Middle frontal gyrus (tissue), 1 donor: Measurements from ENCODE around the gene ACAD8.
"Not testable (repeated sequence)": the region's sequence is repeated elsewhere in the genome, so short reads cannot be mapped to it uniquely, and the experiment has no call there.

Source experiments
- DNase-seq: peaks from one replicate; pipeline ENCODE4 v3.0.0-alpha.2; 2015; ENCODE audit warnings: low spot score; ENCODE audit errors: extremely low spot score

Gene ACAD8

GRCh38 chr11:134238956-134239355 lies 14.4 kb upstream of the ACAD8 start:
- no peak for DNase-seq

DNA sequence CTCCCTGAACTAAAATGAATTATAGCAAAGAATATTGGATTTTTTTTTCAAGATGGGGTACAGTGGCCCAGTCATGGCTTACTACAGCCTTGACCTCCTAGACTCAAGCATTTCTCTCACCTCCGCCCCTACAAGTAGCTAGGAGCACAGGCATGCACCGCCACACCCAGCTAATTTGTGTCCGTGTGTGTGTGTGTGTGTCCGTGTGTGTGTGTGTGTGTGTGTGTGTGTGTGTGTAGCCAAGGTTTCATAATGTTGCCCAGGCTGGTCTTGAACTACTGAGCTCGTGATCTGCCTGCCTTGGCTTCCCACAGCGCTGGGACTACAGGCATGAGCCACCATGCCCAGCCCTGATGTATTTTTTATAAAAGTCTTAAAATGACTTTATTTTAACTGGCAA lies 12.8 kb upstream of the ACAD8 start:
- no peak for DNase-seq

GRCh38 chr11:134242376-134242775 lies 11.0 kb upstream of the ACAD8 start:
- no peak for DNase-seq

DNA sequence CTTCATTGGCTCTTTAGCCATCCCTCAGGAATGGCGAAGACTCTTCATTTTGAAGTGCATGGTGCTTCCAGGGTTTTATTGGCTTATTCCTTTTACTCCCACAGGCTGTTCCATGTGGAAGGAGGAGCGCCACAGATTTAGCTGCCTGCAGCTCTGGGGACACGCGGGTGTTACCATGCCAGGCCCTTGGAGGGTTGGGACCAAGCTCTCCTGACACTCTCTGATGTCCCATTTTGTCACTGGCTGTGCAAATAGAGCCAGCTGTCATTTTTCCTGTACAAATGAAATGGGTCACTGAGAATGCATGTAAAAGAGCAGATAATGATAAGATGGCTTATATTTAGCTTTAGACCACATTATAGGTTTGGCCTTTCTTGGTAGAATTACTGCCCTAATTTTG lies 9.5 kb upstream of the ACAD8 start:
- DNase-seq, result no peak

GRCh38 chr11:134244593-134244992 lies 8.8 kb upstream of the ACAD8 start:
- DNase-seq, result no peak

GRCh38 chr11:134245434-134245833 lies 7.9 kb upstream of the ACAD8 start:
- no peak for DNase-seq

GRCh38 chr11:134246100-134246499 lies 7.3 kb upstream of the ACAD8 start:
- no peak for DNase-seq

GRCh38 chr11:134246678-134247077 lies 6.7 kb upstream of the ACAD8 start:
- DNase-seq, result no peak

GRCh38 chr11:134248910-134249480 lies 4.4 kb upstream of the ACAD8 start:
- no peak for DNase-seq

DNA sequence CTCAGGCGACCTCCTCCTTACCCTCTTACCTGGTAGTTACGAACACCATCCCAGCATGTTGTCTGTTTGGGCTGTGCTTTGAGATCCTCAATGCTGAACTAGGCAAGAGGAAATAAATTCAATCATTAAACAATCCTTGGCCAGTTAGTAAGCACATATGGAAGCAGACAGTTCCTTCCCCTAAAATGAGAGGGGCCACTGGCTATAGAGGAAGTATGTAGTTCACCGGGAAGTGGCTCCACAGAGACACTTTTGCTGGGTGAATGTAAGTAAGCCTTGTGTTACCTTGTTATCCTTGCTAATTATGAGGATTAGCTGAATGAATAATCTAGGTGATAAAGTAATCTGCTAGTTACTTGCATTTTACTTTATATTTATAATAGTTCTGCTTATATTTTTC lies 3.1 kb upstream of the ACAD8 start:
- no peak for DNase-seq

- no peak for DNase-seq
These were observed 2.7 kb upstream of the ACAD8 start for GRCh38 chr11:134250675-134251074.

DNA sequence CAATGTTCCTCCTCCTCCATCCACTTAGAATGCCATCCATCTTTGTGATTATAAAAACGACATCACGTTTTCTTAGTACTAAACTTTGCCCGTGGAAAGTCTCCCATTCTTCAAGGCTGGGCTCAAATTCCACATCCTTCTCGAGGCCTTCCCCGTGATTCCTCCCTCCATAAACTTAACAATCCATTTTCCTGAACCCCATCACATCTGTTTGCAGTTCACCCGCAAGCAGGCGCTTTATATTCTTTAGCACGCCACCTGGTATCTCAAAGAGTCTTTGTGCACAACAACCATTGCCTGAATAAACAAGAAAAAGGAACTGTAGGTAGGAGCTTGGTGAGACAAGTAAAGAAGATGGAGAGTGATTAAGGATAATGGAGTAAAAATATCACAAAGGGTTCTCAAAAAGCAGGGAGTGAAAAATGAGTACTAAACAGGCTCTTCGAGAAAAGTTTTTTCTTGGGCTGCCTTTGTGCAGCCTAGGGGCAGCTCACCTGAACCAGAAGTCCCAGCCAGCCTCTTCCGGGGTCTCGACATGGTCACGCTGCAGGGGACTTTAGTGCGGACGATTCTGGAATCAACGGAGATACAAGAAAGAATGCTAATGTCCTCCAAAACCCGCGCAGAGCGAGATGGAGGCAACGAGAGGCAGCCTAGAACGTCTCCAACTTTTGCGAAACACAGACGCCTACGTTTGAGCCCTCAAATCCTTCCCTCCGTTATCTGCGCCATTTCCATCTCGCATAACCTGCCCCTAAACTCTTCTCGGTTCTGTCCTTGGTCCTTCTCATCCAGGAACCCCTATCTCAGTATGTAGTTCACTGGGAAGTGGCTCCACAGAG lies 801 bp upstream of the ACAD8 start:
- DNase-seq, result no peak

GRCh38 chr11:134254433-134255183 lies 1.2 kb downstream of the ACAD8 start:
- no peak for DNase-seq

GRCh38 chr11:134255184-134255561 lies 1.8 kb downstream of the ACAD8 start:
- DNase-seq, result not testable (repeated sequence)

DNA sequence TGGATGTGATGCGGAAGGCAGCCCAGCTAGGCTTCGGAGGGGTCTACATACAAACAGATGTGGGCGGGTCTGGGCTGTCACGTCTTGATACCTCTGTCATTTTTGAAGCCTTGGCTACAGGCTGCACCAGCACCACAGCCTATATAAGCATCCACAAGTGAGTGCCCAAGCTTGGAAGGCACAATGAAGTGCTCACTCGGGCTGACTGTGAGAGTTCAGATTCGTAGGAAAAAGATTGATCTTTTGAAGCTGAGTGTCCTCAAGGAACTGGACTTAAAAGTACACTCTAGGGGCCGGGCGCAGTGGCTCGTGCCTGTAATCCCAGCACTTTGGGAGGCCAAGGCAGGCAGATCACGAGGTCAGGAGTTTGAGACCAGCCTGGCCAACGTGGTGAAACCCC lies 3.7 kb downstream of the ACAD8 start:
- no peak for DNase-seq

- DNase-seq, result no peak
These were observed 5.2 kb downstream of the ACAD8 start for GRCh38 chr11:134258577-134258976.

DNA sequence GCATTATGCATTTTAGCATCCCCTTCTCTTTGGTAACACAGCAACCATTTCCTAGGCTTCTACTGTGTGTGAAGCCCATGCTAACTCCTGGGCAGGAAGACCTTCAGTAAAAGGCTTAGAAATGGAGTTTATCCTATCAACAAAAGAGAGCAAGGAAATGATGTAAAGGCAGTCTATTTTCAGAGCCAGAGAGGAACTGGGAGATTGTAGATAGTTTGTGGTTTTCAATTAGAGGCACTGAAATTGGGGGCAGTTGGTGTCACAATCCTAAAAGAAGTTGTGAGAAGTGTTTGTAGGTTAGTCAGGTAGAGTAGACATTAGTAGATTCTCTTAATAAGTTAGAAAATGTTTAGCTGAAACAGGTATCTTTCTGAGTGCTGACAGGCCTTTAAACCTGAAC lies 7.1 kb downstream of the ACAD8 start:
- no peak for DNase-seq

GRCh38 chr11:134260983-134261382 lies 7.6 kb downstream of the ACAD8 start:
- DNase-seq, result no peak

DNA sequence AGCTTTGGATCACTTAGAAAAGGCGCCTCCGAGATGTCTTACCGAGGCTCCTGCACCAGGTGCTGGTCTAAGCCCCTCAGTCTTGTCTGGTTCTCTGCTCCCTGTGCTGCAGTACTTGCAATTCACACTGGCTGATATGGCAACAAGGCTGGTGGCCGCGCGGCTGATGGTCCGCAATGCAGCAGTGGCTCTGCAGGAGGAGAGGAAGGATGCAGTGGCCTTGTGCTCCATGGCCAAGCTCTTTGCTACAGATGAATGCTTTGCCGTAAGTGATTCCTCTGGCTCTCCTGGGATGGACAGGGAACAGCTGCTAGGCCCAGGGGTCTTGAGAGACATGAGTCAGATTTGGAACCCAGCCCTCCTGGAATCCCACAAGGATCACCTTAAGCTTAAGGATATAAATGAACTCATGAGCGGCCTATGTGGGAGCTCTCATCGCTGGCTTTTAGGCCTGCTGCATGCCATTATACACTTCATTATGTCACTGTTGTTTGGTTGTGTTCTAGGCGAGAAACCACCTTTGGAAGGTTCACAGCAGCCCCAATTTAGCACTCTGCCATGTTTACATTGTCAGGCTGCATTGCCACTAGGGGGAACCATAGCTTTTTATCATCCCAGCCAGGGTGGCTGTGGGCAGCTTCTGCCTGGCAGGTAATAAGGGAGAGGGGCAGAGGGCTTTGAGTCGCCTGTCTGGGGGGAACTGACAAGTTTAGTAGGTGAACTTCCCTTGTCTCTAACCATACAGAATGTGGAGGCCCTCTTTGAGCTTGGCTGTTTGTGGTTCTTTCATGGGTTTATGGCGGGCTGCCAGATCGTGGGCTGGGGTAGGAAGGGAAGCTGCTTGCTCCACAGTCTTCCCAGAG lies 8.5 kb downstream of the ACAD8 start:
- no peak for DNase-seq

GRCh38 chr11:134264966-134265764 lies 11.8 kb downstream of the ACAD8 start:
- no peak for DNase-seq

- DNase-seq, result no peak
These were observed 13.1 kb downstream of the ACAD8 start for GRCh38 chr11:134266440-134266839.
